Activated naive CD4-positive, alpha-beta T cell treated with Interleukin-2 at 50 U/mL for 16 hours (primary cell): ENCODE data around the gene ATG9A.

Experiments
- DNase-seq: peaks from one replicate; pipeline ENCODE4 v3.0.0-alpha.2; 2020

The ATG9A gene

DNA sequence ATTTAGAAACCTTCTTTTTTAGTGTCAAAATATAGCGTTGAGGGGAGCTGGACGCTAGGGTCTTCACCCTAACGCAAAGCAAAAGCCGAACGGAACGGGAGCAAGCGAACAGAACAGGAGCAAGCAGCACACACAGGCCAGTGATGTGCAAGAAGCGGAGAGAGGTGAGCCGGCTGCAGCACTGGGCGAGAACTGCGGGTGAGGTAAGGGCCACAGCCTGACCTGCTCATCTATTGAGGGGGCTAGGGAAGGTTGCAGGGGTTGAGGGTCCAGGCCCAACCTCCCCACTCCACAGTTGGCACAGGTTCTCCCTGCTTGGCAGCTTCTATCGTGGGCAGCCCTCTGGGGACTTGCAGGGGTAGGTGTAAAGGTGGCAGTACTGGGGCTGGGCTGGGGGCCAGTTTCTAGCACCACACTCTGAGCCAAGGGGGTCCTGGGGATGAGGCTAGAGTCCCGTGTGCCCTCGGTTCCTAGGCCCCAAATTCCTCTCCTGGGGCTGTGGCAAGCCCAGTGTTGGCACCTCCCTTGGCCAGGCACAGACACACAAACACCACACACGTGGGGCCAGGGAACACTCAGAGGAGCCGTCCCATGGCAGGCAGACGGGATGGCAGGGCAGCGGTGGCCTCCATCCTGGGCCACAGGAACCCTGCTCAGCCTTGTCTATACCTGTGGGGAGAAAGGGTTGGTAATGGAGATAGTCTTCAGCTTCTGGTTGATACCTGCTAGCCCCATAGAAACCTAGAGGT is 9.5 kb downstream of the ATG9A start:
- DNase-seq: no peak

DNA sequence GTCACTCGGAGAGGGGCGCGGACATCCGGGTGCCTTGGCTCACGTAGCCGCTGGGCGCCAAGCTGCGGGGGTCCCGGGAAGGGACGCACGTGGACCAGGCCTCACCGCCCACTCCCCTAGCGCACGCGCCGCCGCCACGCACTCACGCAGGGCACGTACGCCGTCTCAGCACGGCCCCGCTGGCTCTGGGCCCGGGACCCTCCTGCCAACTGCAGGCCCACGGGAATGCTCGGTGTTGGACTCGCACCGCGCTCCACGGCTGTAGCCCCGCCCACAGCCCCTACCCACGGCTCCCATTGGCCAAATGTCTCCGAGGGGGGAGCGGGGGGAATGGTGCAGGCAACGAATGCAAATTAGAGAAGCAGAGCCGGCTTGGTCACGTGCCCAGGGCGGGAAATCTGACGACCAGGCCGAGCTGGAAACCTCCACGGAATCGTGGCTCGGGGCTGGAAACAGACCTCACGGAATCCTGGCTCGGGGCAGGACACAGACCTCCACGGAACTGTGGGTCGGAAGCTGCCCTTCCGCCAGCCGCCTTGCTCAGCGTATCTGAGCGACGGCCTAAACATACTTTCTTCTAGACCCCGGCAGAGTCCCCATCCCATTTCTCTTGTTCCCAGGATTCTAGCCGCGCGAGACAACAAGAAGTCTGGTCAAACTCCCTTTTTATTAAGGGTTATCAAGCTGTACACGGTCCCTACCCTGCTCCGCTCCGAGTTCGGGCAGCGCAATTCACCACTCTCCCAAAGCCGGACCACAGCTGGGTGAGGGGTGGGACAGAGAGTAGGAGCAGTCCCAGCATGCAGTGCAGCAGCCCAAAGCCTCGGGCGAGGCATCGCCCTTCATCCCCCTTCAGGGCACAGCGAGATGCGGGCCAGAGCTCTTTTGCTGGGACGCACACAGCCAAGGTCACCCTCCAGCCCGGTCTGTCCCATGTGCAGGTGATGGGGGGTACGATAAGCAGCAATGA is 10.4 kb downstream of the ATG9A start, which contains the start of gene ABCB6:
Gene ABCB6 (minus strand): TSS at position 227 of the 970 bp plus-strand sequence. CDS start 285 bp downstream, outside the sequence.
- peak; percentile 88 for DNase-seq

DNA sequence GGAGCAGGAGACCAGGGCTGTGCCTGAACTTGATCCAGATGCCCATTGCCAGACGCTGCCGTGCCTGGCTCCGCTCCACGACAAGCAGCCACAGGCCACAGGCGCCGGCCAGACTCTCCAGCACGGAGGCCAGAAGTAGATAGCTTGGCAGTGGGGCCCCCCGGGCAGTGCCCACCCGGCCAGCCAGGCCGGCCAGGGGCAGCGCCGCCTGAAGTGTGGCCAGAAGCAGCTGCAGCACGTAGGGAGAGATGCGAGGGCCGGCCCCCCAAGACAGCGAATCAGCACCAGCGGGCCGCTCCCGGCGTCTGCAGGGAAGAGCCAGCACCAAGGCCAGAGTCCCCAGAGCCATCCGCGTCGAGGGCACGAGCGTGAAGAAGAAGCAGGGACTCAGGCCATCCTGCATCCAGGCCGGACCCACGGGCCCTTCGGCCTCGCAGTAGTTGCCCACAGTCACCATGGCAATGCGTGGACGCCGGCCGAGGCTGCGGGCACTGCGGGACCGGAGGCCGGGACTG is 11.2 kb downstream of the ATG9A start:
- DNase-seq: peak; percentile 26

DNA sequence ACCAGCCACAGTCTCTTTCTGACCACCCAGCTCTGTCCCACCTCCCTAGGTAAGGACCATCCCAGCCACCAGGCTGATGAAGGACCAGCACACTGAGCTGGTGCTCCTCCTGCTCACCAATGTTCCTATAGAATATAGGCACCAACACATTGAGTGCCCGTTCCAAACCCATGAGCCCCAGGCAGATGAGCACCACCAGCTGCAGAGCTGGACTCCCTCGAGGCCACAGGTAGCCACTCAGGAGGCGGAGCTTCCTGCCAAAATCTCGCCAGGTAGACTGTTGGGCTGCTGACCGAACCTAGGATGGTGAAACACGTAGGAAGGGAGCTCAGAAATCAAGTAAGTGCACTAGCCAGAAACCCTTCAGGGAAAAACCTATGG is 12.9 kb downstream of the ATG9A start:
- no peak for DNase-seq

DNA sequence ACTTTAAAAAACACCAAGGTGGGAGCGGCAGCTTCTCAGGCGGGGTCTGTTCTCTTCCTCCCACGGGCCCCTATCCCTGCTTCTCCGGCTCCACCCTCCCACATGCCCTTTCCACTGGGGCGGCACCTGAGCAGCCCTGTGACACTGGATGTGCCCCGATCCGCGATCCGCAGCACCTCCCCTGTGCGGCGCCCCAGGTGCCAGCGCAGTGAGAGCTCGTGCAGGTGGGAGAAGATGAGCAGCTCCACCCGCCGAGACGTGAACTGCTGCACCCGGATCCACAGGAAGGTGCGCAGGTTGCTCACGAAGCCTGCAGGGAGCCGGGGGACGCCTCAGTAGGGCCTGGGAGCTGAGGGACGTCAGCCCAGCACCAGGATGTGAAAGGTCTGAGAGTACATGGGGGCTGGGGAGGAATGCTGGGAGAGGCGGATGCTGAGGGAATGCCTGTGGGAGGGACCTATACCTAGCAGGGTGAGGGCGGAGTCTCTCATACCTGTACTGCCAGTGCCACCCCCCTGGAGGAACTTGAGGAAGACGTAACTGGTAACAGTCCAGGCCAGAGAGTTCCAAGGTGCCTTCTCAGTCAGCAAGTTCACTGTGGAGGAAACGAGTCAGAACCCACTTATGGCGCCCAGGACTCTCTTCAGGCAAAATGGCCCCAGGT is 13.4 kb downstream of the ATG9A start:
- DNase-seq: no peak

DNA sequence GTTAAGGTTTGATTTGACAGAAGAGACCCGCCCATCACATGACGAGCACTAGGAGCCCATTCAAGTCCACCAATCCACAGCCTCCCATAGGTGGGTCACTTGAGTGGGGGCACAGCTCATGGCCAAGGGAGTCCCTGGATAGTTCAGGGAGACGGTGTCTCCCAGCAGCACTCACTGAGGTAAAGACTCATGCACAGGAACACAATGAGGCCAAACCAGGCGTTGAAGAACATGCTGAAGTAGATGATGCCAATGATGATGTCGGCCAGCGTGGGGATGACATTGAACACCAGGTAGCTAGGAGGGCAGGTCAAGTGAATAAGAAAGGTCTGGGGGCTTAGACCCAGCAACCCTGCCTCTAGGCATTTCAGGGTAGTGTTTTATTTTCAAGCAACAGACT is 14.7 kb downstream of the ATG9A start:
- no peak for DNase-seq

DNA sequence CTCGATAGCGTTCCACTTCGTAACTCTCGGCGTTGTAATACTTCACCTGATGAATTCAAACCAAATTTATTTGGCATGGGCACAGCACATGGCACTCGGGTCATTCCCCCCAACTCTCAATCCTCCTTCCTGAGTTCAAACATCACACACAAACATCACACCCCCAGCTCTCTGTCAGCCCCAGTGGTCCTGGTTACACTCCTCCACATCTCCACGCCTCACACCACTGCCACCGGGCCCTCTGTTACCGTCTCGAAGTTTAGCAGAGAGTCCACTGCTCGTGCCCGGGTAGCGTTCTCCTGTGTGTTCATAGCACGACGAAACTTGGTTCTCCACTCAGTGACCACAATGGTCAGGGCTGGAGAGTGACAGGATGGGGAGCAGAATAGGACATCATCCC is 15.3 kb downstream of the ATG9A start:
- no peak for DNase-seq

DNA sequence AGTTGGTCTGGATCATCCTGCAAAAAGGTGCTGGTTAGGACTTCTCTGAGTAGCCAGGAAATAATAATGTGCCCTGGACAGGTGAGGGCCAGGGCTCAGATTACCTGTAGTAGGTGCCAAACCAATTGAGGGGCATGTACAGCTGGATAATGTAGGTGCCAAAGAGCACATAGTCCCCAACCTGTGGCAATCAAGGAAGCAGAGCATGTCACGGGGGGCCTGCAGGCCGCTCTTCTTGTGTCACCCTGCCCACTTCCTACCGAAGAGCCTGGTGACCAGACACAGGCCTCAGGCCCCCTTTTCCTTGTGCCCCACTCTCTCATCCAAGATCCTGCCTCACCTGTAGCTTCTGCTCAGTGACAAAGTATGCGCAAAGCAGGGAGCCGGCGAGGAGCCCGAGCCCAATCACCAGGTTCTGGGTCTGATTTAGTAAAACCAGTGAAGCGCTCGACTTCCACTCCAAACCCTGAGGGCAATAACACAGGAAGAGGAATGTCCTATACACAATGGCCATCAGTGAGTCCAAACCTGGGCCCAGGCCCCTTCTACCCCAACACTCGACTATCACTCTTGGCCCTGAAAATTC is 15.9 kb downstream of the ATG9A start:
- DNase-seq: no peak

DNA sequence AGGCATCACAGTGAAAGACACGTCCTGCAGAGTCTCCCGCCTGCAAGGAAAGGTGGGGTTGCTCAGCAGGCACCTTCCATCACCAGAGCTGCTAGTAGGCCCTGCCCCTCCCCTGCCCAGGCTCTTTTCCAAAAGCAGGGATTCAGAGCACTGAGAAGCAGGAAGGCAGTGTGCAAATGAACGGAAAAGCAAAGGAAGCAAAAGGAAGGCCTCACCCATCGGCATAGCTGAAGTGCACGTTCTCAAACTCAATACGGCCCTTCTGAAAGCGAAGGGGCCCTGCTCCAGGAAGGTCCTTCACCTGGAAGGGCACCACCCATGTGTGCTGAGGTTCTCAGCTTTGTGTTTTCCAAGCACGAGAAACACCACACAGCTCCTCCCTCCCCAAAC is 16.4 kb downstream of the ATG9A start:
- DNase-seq: no peak

DNA sequence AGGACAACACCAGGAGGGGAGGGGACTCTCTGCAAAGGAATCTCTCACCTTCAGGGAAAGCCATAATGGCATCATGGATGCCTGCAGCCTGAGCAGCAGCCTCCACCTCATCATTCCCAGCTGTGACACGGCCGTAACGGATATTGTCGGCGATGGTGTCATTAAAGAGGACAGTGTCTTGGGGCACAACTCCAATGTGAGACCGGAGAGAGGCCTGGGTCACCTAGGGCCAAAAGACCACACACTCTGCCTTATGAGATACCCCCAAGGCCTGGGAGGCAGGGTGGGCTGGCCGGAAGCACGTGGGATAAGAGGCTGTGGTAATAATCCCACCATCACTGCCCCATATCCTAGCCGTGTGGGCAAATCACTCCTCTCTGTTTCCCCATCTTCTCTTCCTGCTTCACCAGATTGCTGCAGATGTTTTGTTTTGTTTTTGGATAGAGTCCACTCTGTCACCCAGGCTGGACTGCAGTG is 18.5 kb downstream of the ATG9A start:
- no peak for DNase-seq

DNA sequence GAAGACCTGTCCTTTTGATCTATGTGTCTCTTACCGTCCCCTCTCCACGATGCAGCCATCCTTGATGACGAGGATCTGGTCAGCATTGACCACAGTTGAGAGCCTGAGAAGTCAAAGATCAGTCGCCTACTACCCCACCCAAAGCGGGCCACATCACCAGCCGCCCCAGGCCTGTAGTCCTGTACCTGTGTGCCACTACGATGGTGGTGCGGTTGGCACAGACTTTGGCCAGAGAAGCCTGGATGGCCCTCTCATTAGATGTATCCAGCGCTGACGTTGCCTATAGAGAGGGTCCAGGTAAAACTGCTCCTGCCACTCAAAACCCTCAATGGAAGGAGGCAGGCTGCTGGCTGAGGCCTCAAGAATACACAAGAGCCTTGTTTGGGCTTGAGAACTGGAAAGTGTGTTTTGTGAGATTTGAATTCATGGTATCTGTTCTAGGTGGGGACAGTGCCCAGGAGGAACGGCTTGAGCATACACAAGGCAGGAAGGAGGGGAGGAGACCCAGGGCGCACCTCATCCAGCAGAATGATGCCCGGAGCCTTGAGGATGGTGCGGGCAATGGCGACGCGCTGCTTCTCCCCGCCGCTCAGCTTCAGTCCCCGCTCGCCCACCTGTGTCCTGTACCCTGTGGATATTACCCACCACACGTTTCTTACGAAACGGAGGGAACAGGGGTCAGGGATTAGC is 19.1 kb downstream of the ATG9A start:
- DNase-seq: no peak

DNA sequence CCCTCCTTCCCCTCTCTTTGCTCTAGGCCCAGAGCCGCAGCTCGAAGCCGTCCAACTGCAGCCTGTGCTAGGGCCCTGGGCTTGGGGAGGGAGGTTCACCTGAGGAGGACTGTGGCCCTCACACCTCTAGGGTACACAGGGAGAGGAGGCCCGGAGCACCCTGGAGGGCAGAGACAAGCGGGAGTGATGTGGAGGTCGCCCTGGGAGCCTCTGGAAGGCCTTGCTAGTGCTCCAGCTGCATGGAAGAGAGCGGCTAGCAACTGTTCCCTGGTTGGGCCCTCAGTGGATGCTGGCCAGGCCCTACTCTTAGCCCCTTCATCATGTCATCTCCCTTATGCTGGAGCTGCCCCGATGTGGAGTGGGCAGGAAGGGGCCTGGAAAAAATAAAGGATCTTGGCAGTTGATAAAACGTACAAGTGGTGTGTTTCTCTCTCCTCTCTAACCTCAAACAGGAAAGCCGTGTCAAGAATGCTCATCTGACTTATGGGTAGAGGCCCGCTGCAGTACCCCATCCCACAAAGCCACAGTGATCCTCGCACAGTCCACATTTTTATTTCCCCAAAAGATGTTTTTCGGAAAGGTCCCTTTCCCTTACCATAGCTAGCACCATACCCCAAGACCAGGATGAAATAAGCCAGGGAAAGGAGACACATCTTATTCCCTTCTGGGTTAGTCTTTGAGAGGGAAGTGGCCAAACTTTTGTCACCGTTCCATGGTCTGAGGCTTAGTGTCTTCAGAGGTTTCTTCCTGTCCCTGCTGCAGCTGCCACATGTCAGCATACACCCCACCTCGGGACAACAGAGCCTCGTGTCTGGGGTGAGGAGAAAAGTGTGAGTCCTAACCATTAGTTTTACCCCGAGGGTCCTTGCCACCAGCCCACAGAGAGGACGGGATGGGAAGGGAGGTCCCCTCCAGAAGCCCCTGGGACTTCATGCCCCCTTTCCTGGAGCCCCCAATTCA is 19.9 kb downstream of the ATG9A start:
- DNase-seq: no peak

DNA sequence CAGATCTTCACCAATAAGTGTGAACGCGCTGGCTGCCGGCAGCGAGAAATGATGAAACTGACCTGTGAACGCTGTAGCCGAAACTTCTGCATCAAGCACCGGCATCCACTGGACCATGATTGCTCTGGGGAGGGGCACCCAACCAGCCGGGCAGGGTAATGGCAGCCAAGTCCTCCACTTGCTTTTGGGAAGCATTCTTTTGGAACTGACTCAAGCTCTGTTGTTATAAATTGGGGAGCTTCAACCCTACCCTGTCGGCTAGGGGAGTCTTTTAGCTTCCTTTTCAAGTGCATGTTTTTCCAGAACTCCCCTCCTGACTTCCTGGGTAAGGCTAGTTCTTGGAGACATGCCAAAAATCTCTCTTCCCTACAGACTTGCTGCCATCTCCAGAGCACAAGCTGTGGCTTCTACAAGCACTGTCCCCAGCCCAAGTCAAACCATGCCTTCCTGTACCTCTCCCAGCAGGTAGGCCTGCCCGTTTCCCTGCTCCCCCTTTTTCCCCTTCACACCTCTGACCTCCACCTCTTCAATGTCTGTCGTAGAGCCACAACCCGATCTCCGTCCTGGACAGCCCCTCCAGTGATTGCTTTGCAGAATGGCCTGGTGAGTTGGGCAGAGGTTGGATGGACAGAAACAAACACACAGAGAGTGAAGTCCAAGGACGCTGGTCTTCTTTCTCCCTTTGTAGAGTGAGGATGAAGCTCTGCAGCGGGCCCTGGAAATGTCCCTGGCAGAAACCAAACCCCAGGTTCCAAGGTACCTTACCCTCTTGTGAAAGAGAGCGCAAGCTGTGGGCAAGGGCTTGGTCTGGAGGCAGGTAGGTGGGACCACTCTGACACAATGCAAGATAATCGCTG is 21.3 kb downstream of the ATG9A start:
- DNase-seq: no peak

DNA sequence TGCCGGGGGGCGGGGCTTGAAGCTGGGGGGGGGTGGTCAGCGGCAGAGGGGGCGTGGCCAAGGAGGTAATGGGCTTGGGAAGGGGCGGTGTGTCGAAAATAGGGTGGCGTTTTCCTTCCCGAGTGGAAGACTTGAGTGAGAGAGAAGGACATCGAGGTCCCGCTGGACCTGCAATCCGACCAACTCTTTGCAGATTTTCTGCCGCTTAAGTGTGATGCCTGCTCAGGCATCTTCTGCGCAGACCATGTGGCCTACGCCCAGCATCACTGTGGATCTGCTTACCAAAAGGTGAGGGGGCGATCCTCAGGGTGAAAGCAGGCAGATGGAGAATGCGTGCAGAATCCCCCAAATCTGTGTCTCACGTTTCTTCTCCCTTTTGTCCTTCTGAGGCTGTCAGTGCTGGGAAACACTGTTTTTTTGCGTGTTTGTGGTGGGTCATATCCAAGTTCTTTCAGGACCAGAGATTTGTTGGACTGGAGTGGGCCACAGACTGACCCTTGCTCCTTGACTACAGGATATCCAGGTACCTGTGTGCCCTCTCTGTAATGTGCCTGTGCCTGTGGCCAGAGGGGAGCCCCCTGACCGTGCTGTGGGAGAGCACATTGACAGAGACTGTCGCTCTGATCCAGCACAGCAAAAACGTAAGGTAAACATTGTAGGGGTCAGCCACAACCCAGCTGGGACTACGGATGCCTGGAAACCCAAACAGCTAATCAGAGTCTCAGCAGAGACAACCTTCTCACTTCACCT is 22.1 kb downstream of the ATG9A start:
- no peak for DNase-seq

DNA sequence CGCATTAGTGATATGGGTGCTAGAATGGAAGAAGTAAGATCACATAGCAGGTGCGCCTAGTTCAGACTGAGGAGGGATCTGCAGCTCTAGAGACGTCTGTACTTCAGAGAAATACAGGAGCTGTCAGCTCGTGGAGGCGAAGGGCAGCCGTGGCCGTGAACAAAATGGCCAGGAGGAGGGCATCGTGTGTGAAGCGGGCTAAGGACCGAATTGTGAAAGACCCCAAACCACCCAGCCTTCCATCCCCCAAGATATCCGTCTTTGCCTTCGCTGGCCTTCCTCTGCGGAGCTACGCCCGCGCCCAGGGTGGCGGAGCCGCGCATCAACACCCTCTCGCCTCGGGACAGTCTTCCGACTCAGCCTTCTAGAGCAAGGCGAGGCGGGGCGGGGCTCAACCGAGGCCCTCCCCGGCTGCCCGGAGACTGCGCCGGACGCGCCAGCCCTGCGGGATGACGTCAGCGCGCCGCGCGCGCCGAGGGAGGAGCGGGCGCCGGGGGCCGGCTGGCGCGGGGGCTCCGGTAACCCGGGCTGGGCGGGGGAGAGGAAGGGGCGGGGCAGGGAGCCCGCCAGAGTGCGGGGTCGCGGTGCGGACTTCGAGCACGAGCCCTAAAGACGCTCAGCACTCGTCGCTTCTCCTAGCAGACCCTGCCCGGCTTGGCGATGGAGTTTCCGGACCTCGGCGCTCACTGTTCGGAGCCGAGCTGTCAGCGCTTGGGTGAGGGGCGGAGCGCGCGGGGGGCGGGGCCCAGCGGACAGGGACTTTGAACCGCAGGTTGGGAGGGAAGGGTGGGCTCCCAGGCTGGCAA is 22.9 kb downstream of the ATG9A start, which contains the start of gene ZFAND2B:
Gene ZFAND2B (plus strand): TSS at position 455 of the 806 bp plus-strand sequence. CDS start 206 bp downstream, at position 661.
- peak; percentile 94 for DNase-seq

DNA sequence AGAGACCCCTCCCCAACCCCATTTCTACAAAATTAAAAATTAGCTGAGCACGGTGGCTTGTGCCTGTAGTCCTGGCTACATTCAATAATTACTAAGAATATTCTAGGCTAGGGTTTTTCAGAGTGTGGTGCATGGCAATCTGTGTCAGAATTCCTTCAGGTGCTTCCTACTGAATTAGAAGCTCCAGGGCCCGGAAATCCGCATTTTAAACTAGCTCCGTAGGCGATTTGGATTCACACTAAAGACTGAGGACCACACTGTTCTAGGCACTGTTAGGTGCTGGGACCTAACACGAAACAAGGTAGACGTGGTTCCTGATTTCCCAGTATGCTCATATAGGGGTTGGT is 23.5 kb downstream of the ATG9A start:
- no peak for DNase-seq

DNA sequence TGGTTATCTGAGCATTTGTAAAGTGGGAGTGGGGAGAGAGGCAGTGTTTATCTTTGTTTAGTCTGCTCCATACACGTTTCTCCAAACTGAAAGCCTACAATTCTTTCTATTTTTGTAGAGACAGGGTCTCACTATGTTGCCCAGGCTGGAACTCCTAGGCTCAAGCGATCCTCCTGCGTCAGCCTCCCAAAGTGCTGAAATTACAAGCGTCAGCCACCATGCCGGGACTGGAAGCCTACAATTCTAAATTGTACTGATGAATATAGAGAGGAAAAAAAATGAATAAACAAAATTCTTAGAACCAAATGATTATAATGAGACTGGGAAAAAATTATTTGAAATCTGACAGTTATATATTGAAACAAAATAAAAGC is 24.3 kb downstream of the ATG9A start:
- DNase-seq: no peak
